ENCODE data around the gene SLBP. TPM values are rescaled to one million over a fixed set of nuclear protein-coding genes. Genes with fewer than 3 reads are reported as not detected.

SLBP gene
- total and polyA plus RNA-seq, 4 donors: 25.1 to 35.1 (median 26.3) TPM

- no peaks in the 10 kb centered on the region for H3K9me3 ChIP-seq (ENCODE audit: control insufficient read depth, low read length)
- 94 to 95% methylated on average over 11 of the region's 11 CpGs for WGBS, 2 donors
- intact Hi-C loops (cut with DNase I): no loop called here
These were observed 41.8 kb downstream of the SLBP start for GRCh38 chr4:1670279-1670678.

GRCh38 chr4:1669850-1670249 is 42.3 kb downstream of the SLBP start:
- H3K27me3 ChIP-seq (ENCODE audit: control insufficient read depth in 1 of 2, insufficient read depth in 2 of 2, low read length in 1 of 2): no peaks in the 10 kb centered on the region
- no peak overlapping the region for H3K4me3 ChIP-seq (ENCODE audit: low read length in 2 of 2)
- no peaks in the 10 kb centered on the region for H3K4me1 ChIP-seq (ENCODE audit: control insufficient read depth in 1 of 2, insufficient read depth in 2 of 2, low read length in 2 of 2)
- DNase-seq (no peak), ATAC-seq (ENCODE audit: low FRiP score) (no peak)
- no peaks in the 10 kb centered on the region for H3K36me3 ChIP-seq (ENCODE audit: control insufficient read depth in 1 of 2, insufficient read depth in 2 of 2, low read length in 1 of 2)
- 97% methylated on average over 21 of the region's 21 CpGs for WGBS, 2 donors
- no peak overlapping the region for H3K27ac ChIP-seq (ENCODE audit: low read depth in 1 of 2, low read length in 2 of 2)
- intact Hi-C loops (cut with DNase I): no loop called here
- no peaks in the 10 kb centered on the region for H3K9me3 ChIP-seq (ENCODE audit: control insufficient read depth, low read length)

More at GRCh38 chr4:1670279-1670678, 41.8 kb downstream of the SLBP start:
- H3K4me3 ChIP-seq (ENCODE audit: low read length in 2 of 2): no peak overlapping the region
- no peak overlapping the region for H3K27ac ChIP-seq (ENCODE audit: low read depth in 1 of 2, low read length in 2 of 2)
- H3K27me3 ChIP-seq (ENCODE audit: control insufficient read depth in 1 of 2, insufficient read depth in 2 of 2, low read length in 1 of 2): no peaks in the 10 kb centered on the region
- no peaks in the 10 kb centered on the region for H3K36me3 ChIP-seq (ENCODE audit: control insufficient read depth in 1 of 2, insufficient read depth in 2 of 2, low read length in 1 of 2)
- no peaks in the 10 kb centered on the region for H3K4me1 ChIP-seq (ENCODE audit: control insufficient read depth in 1 of 2, insufficient read depth in 2 of 2, low read length in 2 of 2)
- DNase-seq (peak in 1 of 2 donors; percentile 44), ATAC-seq (ENCODE audit: low FRiP score) (peak; percentile 41)

DNA sequence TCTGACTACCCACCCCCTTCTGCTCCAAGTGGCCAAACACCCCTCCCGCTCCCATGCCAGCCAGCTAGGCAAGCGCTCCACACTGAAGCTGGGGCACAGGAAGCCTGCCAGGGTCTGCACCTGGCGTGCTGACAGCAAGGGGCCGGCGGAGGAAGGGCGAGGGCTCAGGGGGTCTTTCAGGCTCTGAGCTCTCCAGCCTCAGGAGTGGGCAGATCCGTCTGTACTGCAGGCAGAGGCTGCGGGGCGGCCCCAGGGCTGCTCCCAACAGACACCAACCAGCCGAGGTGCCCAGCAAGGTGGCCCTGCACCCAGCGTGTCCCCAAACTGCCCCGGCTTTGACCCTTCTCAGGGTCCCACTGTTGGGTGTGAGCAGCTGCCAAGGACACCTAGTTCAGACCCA is 42.8 kb downstream of the SLBP start:
- H3K27ac ChIP-seq (ENCODE audit: low read depth in 1 of 2, low read length in 2 of 2): no peak overlapping the region
- H3K4me3 ChIP-seq (ENCODE audit: low read length in 2 of 2): no peak overlapping the region
- no peaks in the 10 kb centered on the region for H3K36me3 ChIP-seq (ENCODE audit: control insufficient read depth in 1 of 2, insufficient read depth in 2 of 2, low read length in 1 of 2)
- intact Hi-C loops (cut with DNase I): no loop called here
- H3K9me3 ChIP-seq (ENCODE audit: control insufficient read depth, low read length): no peaks in the 10 kb centered on the region
- DNase-seq (no peak), ATAC-seq (ENCODE audit: low FRiP score) (no peak)
- H3K27me3 ChIP-seq (ENCODE audit: control insufficient read depth in 1 of 2, insufficient read depth in 2 of 2, low read length in 1 of 2): no peaks in the 10 kb centered on the region
- no peaks in the 10 kb centered on the region for H3K4me1 ChIP-seq (ENCODE audit: control insufficient read depth in 1 of 2, insufficient read depth in 2 of 2, low read length in 2 of 2)
- WGBS, 2 donors: 89 to 96% methylated on average over 12 of the region's 12 CpGs

DNA sequence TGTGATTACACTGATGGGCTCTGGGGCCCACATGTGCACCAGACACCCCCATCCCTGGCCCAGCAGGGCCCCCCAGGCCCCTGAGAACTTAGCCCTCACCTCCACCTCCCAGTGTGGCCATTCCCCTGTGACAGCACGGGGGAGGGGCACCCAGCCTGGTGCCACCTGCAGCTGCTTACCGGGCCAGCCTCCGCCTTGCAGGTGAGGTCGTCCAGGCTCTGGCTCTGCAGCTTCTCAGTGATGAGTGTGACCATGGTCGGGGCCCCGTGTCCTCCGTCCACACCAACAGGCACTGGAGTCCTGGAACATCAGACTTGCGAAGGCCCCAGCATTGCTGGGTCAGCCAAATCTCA is 43.7 kb downstream of the SLBP start:
- H3K27me3 ChIP-seq (ENCODE audit: control insufficient read depth in 1 of 2, insufficient read depth in 2 of 2, low read length in 1 of 2): no peaks in the 10 kb centered on the region
- H3K4me1 ChIP-seq (ENCODE audit: control insufficient read depth in 1 of 2, insufficient read depth in 2 of 2, low read length in 2 of 2): no peaks in the 10 kb centered on the region
- H3K27ac ChIP-seq (ENCODE audit: low read depth in 1 of 2, low read length in 2 of 2): no peak overlapping the region
- no peaks in the 10 kb centered on the region for H3K36me3 ChIP-seq (ENCODE audit: control insufficient read depth in 1 of 2, insufficient read depth in 2 of 2, low read length in 1 of 2)
- intact Hi-C loops (cut with DNase I): no loop called here
- WGBS, 2 donors: 90 to 94% methylated on average over 8 of the region's 8 CpGs
- DNase-seq (no peak), ATAC-seq (ENCODE audit: low FRiP score) (no peak)
- no peaks in the 10 kb centered on the region for H3K9me3 ChIP-seq (ENCODE audit: control insufficient read depth, low read length)
- H3K4me3 ChIP-seq (ENCODE audit: low read length in 2 of 2): no peak overlapping the region

GRCh38 chr4:1667273-1667672 is 44.8 kb downstream of the SLBP start:
- WGBS, 2 donors: 93 to 95% methylated on average over 15 of the region's 15 CpGs
- intact Hi-C loops (cut with DNase I): no loop called here
- Histone ChIP-seq H3K36me3 (ENCODE audit: control insufficient read depth in 1 of 2, insufficient read depth in 2 of 2, low read length in 1 of 2) (no peaks in the 10 kb centered on the region), H3K27me3 (ENCODE audit: control insufficient read depth in 1 of 2, insufficient read depth in 2 of 2, low read length in 1 of 2) (no peaks in the 10 kb centered on the region), H3K27ac (ENCODE audit: low read depth in 1 of 2, low read length in 2 of 2) (no peak overlapping the region), H3K9me3 (ENCODE audit: control insufficient read depth, low read length) (no peaks in the 10 kb centered on the region), H3K4me1 (ENCODE audit: control insufficient read depth in 1 of 2, insufficient read depth in 2 of 2, low read length in 2 of 2) (no peaks in the 10 kb centered on the region), H3K4me3 (ENCODE audit: low read length in 2 of 2) (no peak overlapping the region)
- DNase-seq: no peak
- no peak for ATAC-seq (ENCODE audit: low FRiP score)

- intact Hi-C loops (cut with DNase I): no loop called here
- ATAC-seq (ENCODE audit: low FRiP score) (no peak), DNase-seq (no peak)
- Histone ChIP-seq H3K27me3 (ENCODE audit: control insufficient read depth in 1 of 2, insufficient read depth in 2 of 2, low read length in 1 of 2) (no peaks in the 10 kb centered on the region), H3K36me3 (ENCODE audit: control insufficient read depth in 1 of 2, insufficient read depth in 2 of 2, low read length in 1 of 2) (no peaks in the 10 kb centered on the region), H3K9me3 (ENCODE audit: control insufficient read depth, low read length) (no peaks in the 10 kb centered on the region), H3K27ac (ENCODE audit: low read depth in 1 of 2, low read length in 2 of 2) (no peak overlapping the region), H3K4me3 (ENCODE audit: low read length in 2 of 2) (no peak overlapping the region), H3K4me1 (ENCODE audit: control insufficient read depth in 1 of 2, insufficient read depth in 2 of 2, low read length in 2 of 2) (no peaks in the 10 kb centered on the region)
- WGBS, 2 donors: 21 to 25% methylated on average over 12 of the region's 12 CpGs
These were observed 45.7 kb downstream of the SLBP start for GRCh38 chr4:1666391-1666790.

DNA sequence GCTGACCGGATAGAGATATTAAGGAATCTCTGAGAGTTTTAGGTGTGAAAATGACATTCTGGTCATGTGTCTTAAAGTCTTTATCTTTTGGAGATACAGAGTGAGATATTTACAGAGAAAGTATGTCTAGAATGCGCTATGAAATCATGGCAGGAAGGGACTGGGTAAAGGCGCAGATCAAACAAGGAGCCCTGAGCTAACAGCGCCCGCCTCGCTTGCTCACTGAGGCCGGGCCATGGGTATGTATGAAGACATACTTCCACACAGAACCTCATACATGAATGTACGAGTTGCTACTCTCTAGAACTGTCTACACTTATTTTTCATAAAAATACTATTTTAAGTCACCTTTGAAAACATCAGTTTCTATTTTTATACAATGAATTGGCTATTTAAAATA is 48.0 kb downstream of the SLBP start:
- intact Hi-C loops (cut with DNase I): no loop called here
- whole genome bisulfite sequencing, 2 donors: 62 to 66% methylated on average over 8 of the region's 8 CpGs
- Histone ChIP-seq H3K4me1 (ENCODE audit: control insufficient read depth in 1 of 2, insufficient read depth in 2 of 2, low read length in 2 of 2) (no peaks in the 10 kb centered on the region), H3K4me3 (ENCODE audit: low read length in 2 of 2) (no peak overlapping the region), H3K9me3 (ENCODE audit: control insufficient read depth, low read length) (no peaks in the 10 kb centered on the region), H3K27me3 (ENCODE audit: control insufficient read depth in 1 of 2, insufficient read depth in 2 of 2, low read length in 1 of 2) (no peaks in the 10 kb centered on the region), H3K27ac (ENCODE audit: low read depth in 1 of 2, low read length in 2 of 2) (no peak overlapping the region), H3K36me3 (ENCODE audit: control insufficient read depth in 1 of 2, insufficient read depth in 2 of 2, low read length in 1 of 2) (no peaks in the 10 kb centered on the region)
- no peak for ATAC-seq (ENCODE audit: low FRiP score)
- no peak for DNase-seq

GRCh38 chr4:1663549-1663948 is 48.6 kb downstream of the SLBP start:
- Histone ChIP-seq H3K4me1 (ENCODE audit: control insufficient read depth in 1 of 2, insufficient read depth in 2 of 2, low read length in 2 of 2) (no peaks in the 10 kb centered on the region), H3K4me3 (ENCODE audit: low read length in 2 of 2) (no peak overlapping the region), H3K9me3 (ENCODE audit: control insufficient read depth, low read length) (no peaks in the 10 kb centered on the region), H3K27me3 (ENCODE audit: control insufficient read depth in 1 of 2, insufficient read depth in 2 of 2, low read length in 1 of 2) (no peaks in the 10 kb centered on the region), H3K36me3 (ENCODE audit: control insufficient read depth in 1 of 2, insufficient read depth in 2 of 2, low read length in 1 of 2) (no peaks in the 10 kb centered on the region), H3K27ac (ENCODE audit: low read depth in 1 of 2, low read length in 2 of 2) (no peak overlapping the region)
- intact Hi-C loops (cut with DNase I): no loop called here
- no peak for DNase-seq
- WGBS, 2 donors: 95 to 96% methylated on average over 5 of the region's 5 CpGs
- no peak for ATAC-seq (ENCODE audit: low FRiP score)

- Histone ChIP-seq H3K27ac (ENCODE audit: low read depth in 1 of 2, low read length in 2 of 2) (no peak overlapping the region), H3K36me3 (ENCODE audit: control insufficient read depth in 1 of 2, insufficient read depth in 2 of 2, low read length in 1 of 2) (no peaks in the 10 kb centered on the region), H3K9me3 (ENCODE audit: control insufficient read depth, low read length) (no peaks in the 10 kb centered on the region), H3K4me1 (ENCODE audit: control insufficient read depth in 1 of 2, insufficient read depth in 2 of 2, low read length in 2 of 2) (no peaks in the 10 kb centered on the region), H3K4me3 (ENCODE audit: low read length in 2 of 2) (no peak overlapping the region), H3K27me3 (ENCODE audit: control insufficient read depth in 1 of 2, insufficient read depth in 2 of 2, low read length in 1 of 2) (no peaks in the 10 kb centered on the region)
- no peak for DNase-seq
- 89 to 91% methylated on average over 14 of the region's 14 CpGs for WGBS, 2 donors
- intact Hi-C loops (cut with DNase I): no loop called here
- ATAC-seq (ENCODE audit: low FRiP score): no peak
These were observed 50.4 kb downstream of the SLBP start for GRCh38 chr4:1661695-1662094.

Data from aorta (tissue), 5 donors.